ENCODE results near the gene PDLIM1.

- no peak for TF ChIP-seq ZNF274 (IDR thresholded peaks at IDR 0.05; ENCODE audit: low read depth, low read length)
- no peak for TF ChIP-seq YY1 (IDR thresholded peaks at IDR 0.05; ENCODE audit: insufficient read depth, insufficient read length)
These were observed 38.5 kb upstream of the PDLIM1 start for GRCh38 chr10:95329296-95329695.

All from NT2/D1 (cell line).